Measurements from ENCODE around the gene JSRP1.
A peak's percentile ranks its signal among the peaks of the same experiment; 100 is the strongest.

Gene JSRP1

GRCh38 chr19:2237869-2238153 lies 18.4 kb downstream of the JSRP1 start:
- H3K4me2 ChIP-seq: peak overlapping the region; percentile 85
- no peak overlapping the region for H3K4me3 ChIP-seq (IDR thresholded peaks at IDR 0.05; ENCODE audit: insufficient read depth, low read depth, low read length)
- no peaks in the 10 kb centered on the region for H3K27me3 ChIP-seq (ENCODE audit: insufficient read depth, low read depth)
- H3K79me2 ChIP-seq (ENCODE audit: insufficient read depth, low read depth): peaks cover 94% of the 10 kb centered on the region
- peaks cover 57% of the 10 kb centered on the region for H3K4me1 ChIP-seq (ENCODE audit: low read depth, poor library complexity, severe bottlenecking)
- no peak overlapping the region for H3K27ac ChIP-seq
- H4K20me1 ChIP-seq (ENCODE audit: insufficient read depth): peaks cover 32% of the 10 kb centered on the region
- TF ChIP-seq CTCF (conservative IDR thresholded peaks at IDR 0.05; ENCODE audit: low read depth, low read length): no peak
- H2AFZ ChIP-seq (ENCODE audit: low read depth): no peak overlapping the region
- H3K9ac ChIP-seq: no peak overlapping the region
- peaks cover 2% of the 10 kb centered on the region; the same call in 1 of the 2 replicates for H3K36me3 ChIP-seq (ENCODE audit: insufficient read depth)

GRCh38 chr19:2237051-2237868 lies 19.0 kb downstream of the JSRP1 start:
- Histone ChIP-seq H3K9ac (peak overlapping the region; percentile 88), H3K27me3 (ENCODE audit: insufficient read depth, low read depth) (no peaks in the 10 kb centered on the region), H2AFZ (ENCODE audit: low read depth) (peak overlapping the region; percentile 76; the same call in 1 of the 2 replicates), H3K36me3 (ENCODE audit: insufficient read depth) (peaks cover 3% of the 10 kb centered on the region; the same call in 1 of the 2 replicates), H3K4me2 (peak overlapping the region; percentile 85), H3K27ac (peak overlapping the region; percentile 78), H3K4me3 (IDR thresholded peaks at IDR 0.05; ENCODE audit: insufficient read depth, low read depth, low read length) (no peak overlapping the region), H4K20me1 (ENCODE audit: insufficient read depth) (peaks cover 27% of the 10 kb centered on the region), H3K79me2 (ENCODE audit: insufficient read depth, low read depth) (peaks cover 90% of the 10 kb centered on the region), H3K4me1 (ENCODE audit: low read depth, poor library complexity, severe bottlenecking) (peaks cover 58% of the 10 kb centered on the region)
- no peak for TF ChIP-seq CTCF (conservative IDR thresholded peaks at IDR 0.05; ENCODE audit: low read depth, low read length)

DNA sequence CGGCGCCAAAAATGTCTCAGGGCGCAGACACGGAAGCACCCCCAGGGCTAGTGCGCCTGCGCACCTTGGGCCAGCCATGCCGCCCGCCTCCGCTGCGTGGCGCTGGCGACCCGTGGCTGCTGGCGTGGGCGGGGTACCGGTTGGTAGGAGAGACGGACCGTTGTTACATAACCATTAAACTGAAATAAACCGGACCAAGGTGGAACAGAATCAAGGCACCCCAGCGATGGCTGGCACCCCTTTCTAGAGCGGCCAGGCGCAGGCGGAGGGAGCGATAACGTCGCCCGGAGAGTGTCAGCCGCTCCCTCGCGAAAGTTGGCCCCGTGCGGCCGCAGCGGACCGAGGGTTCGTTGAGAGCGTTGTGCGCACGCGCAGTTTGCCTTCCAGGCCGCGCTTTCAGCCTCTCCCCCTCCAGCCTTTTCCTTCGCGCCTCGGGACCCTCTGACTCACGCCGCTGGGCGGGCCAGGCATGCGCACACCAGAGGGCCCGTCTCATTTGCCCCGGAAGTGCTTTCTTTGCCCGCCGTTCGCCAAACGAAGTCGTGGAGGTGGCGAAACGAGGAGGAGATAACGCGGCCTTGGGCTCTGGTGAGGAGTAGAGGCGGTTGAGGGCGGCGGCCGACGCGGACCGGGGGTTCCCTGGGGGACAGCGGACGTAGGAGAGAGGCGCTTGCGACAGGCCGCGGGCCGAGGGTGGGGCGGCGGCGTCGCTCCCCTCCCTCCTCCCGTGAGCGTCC lies 19.7 kb downstream of the JSRP1 start, which contains the start of the genes PLEKHJ1 and SF3A2:
TSS of gene PLEKHJ1 (minus strand) at position 16 of the 737 bp plus-strand sequence. CDS start 81 bp downstream, outside the sequence.
TSS of gene SF3A2 (plus strand) at position 511 of the 737 bp plus-strand sequence. CDS start 6,595 bp downstream, outside the sequence.
- Histone ChIP-seq H3K79me2 (ENCODE audit: insufficient read depth, low read depth) (peaks cover 82% of the 10 kb centered on the region), H3K4me3 (IDR thresholded peaks at IDR 0.05; ENCODE audit: insufficient read depth, low read depth, low read length) (no peak within 1 kb of the TSS), H3K4me1 (ENCODE audit: low read depth, poor library complexity, severe bottlenecking) (peaks cover 58% of the 10 kb centered on the region), H3K9ac (peak within 1 kb of the TSS; percentile 88), H3K27ac (peak within 1 kb of the TSS; percentile 78), H3K36me3 (ENCODE audit: insufficient read depth) (peaks cover 3% of the 10 kb centered on the region; the same call in 1 of the 2 replicates), H4K20me1 (ENCODE audit: insufficient read depth) (peaks cover 22% of the 10 kb centered on the region), H2AFZ (ENCODE audit: low read depth) (peak within 1 kb of the TSS; percentile 76; the same call in 1 of the 2 replicates), H3K4me2 (peak within 1 kb of the TSS; percentile 85), H3K27me3 (ENCODE audit: insufficient read depth, low read depth) (no peaks in the 10 kb centered on the region)
- peak; percentile 88 for TF ChIP-seq CTCF (conservative IDR thresholded peaks at IDR 0.05; ENCODE audit: low read depth, low read length)

DNA sequence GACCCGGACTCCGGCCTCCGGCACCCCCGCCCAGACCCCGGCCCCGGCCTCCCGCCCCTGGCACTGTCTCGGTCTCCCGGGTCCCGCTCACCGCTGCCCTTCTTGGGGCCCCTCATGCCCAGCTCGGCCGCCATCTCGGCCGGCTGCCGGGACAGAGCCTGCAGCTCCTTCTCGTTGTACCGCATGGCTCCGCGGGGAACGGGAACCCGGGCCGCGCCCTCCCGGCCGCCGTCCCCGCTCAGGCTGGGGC lies 20.2 kb downstream of the JSRP1 start:
- no peaks in the 10 kb centered on the region for H3K27me3 ChIP-seq (ENCODE audit: insufficient read depth, low read depth)
- peak overlapping the region; percentile 78 for H3K27ac ChIP-seq
- H3K79me2 ChIP-seq (ENCODE audit: insufficient read depth, low read depth): peaks cover 77% of the 10 kb centered on the region
- no peak overlapping the region for H3K4me3 ChIP-seq (IDR thresholded peaks at IDR 0.05; ENCODE audit: insufficient read depth, low read depth, low read length)
- H3K4me2 ChIP-seq: peak overlapping the region; percentile 68; the same call in 1 of the 2 replicates
- H4K20me1 ChIP-seq (ENCODE audit: insufficient read depth): peaks cover 17% of the 10 kb centered on the region
- TF ChIP-seq CTCF (conservative IDR thresholded peaks at IDR 0.05; ENCODE audit: low read depth, low read length): no peak
- H3K4me1 ChIP-seq (ENCODE audit: low read depth, poor library complexity, severe bottlenecking): peaks cover 58% of the 10 kb centered on the region
- H3K9ac ChIP-seq: peak overlapping the region; percentile 88
- H3K36me3 ChIP-seq (ENCODE audit: insufficient read depth): peaks cover 3% of the 10 kb centered on the region; the same call in 1 of the 2 replicates
- peak overlapping the region; percentile 18; the same call in 1 of the 2 replicates for H2AFZ ChIP-seq (ENCODE audit: low read depth)
